Esophagus squamous epithelium (tissue), 5 donors: ENCODE results near the gene MBNL1. TPM values are rescaled to one million over a fixed set of nuclear protein-coding genes. Genes with fewer than 3 reads are reported as not detected.

ENCODE experiments used
- DNase-seq: peaks from one replicate; lab custom pipeline; 2025; lab: John Stamatoyannopoulos, UW
- H3K27ac ChIP-seq, 4 donors: fragments of 200-600 bp; sonication (generic); one replicate each; pipeline ENCODE4 v1.5.1; 2016 to 2019; ENCODE audit warnings: mild to moderate bottlenecking in 1 of 4
- H3K27me3 ChIP-seq, 4 donors: fragments of 200-600 bp; sonication (generic); 1 replicate in 3 of 4; 2 replicates in 1 of 4; pipeline versions ENCODE4 v1.5.1 to v1.6.0; 2017 to 2021; ENCODE audit warnings: antibody characterized with exemption in 1 of 4
- H3K36me3 ChIP-seq, 3 donors: fragments of 200-600 bp; sonication (generic); one replicate each; pipeline ENCODE4 v1.5.1; 2016 to 2019
- H3K4me1 ChIP-seq, 3 donors: fragments of 200-600 bp; sonication (generic); one replicate each; pipeline ENCODE4 v1.5.1; 2017 to 2019
- H3K4me3 ChIP-seq, 4 donors: fragments of 200-600 bp; sonication (generic); 1 replicate in 3 of 4; 2 replicates in 1 of 4; pipeline ENCODE4 v1.5.1; 2016 to 2019; ENCODE audit warnings: mild to moderate bottlenecking in 2 of 4, moderate library complexity in 1 of 4
- H3K9me3 ChIP-seq, 3 donors: fragments of 200-600 bp; sonication (generic); one replicate each; pipeline ENCODE4 v1.5.1; 2016 to 2019
- POLR2A ChIP-seq, 4 donors: fragments of 450-650 bp; IDR thresholded peaks; one replicate each; pipeline ENCODE4 v1.6.1; 2017; ENCODE audit warnings: antibody characterized with exemption in 4 of 4, mild to moderate bottlenecking in 4 of 4, moderate library complexity in 3 of 4
- WGBS, 2 donors: methylation state at CpG; one replicate each; pipeline ENCODE4 v1.1.5; 2018; 5-methylcytosine and 5-hydroxymethylcytosine counted together
- intact Hi-C: fragments of 100-400 bp; cut with DNase I; formaldehyde crosslinking; loops from one replicate; pipeline ENCODE4 v1.15.0; 2022
- total RNA-seq, 4 donors: library from RNA; depleted of rRNA; stranded (reverse); fragments of >200 nt; gene quantifications; one replicate each; pipeline ENCODE4 v1.1.0, GENCODE V29; 2016
- TF ChIP-seq, protein P1 (sequence below), 6 experiments: fragments of 450-650 bp in 4 of 6; fragments of 200-600 bp in 2 of 6; sonication (generic) in 2 of 6; IDR thresholded peaks; one replicate each; pipeline ENCODE4 v1.5.1; 2016 to 2019; ENCODE audit warnings: antibody characterized with exemption in 6 of 6, mild to moderate bottlenecking in 4 of 6, moderate library complexity in 4 of 6
- donor health status: DM: yes; HTN: yes; CAD: no.

MBNL1 gene
- total RNA-seq, 4 donors from 2014 or later: 94.0 to 318 (median 161) TPM

DNA sequence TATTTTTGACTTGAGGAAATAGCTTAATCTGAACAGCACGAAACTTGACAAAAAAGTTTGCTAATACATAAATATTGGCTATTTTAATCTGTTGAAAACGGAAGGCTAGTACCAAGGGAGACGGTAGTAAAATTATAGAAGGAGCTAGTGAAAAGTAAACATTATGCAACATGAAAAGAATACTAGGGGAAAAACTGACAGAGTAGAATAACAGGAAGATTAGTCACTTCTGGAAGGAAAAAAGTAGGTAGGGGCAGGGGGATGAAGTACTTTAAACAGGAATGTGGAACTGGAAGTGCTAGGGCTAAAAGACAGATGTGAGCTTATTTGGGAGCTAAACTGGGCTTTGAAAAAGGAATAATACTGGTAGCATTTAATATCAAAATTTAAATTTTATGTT lies 60.1 kb downstream of the MBNL1 start:
- peaks cover under 1 to 83% (median 47%) of the 10 kb centered on the region in 3 donors for H3K4me1 ChIP-seq
- H3K27ac ChIP-seq: peak overlapping the region; percentile 17 to 79 (median 59)

GRCh38 chr3:152330559-152330958 lies 61.8 kb downstream of the MBNL1 start:
- H3K27me3 ChIP-seq: no peaks in the 10 kb centered on the region
- H3K27ac ChIP-seq: peak overlapping the region; percentile 60 to 83 (median 81)
- H3K36me3 ChIP-seq: peaks cover 0 to 7% (median 0%) of the 10 kb centered on the region in 3 donors
- TF ChIP-seq, protein P1, sequence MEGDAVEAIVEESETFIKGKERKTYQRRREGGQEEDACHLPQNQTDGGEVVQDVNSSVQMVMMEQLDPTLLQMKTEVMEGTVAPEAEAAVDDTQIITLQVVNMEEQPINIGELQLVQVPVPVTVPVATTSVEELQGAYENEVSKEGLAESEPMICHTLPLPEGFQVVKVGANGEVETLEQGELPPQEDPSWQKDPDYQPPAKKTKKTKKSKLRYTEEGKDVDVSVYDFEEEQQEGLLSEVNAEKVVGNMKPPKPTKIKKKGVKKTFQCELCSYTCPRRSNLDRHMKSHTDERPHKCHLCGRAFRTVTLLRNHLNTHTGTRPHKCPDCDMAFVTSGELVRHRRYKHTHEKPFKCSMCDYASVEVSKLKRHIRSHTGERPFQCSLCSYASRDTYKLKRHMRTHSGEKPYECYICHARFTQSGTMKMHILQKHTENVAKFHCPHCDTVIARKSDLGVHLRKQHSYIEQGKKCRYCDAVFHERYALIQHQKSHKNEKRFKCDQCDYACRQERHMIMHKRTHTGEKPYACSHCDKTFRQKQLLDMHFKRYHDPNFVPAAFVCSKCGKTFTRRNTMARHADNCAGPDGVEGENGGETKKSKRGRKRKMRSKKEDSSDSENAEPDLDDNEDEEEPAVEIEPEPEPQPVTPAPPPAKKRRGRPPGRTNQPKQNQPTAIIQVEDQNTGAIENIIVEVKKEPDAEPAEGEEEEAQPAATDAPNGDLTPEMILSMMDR (IDR thresholded peaks at IDR 0.05): no peak
- TF ChIP-seq POLR2A (IDR thresholded peaks at IDR 0.05): no peak
- WGBS, 2 donors: 66 to 73% methylated on average over 2 of the region's 2 CpGs
- no peak for DNase-seq
- H3K9me3 ChIP-seq: no peaks in the 10 kb centered on the region
- intact Hi-C loops: no loop called here
- peak overlapping the region in 1 of 4 donors; percentile 1 for H3K4me3 ChIP-seq
- H3K4me1 ChIP-seq: peaks cover 0 to 88% (median 47%) of the 10 kb centered on the region in 3 donors

More for the DNA sequence above, 60.1 kb downstream of the MBNL1 start:
- no peaks in the 10 kb centered on the region for H3K27me3 ChIP-seq
- H3K36me3 ChIP-seq: no peaks in the 10 kb centered on the region
- no peak for DNase-seq
- H3K9me3 ChIP-seq: no peaks in the 10 kb centered on the region
- intact Hi-C loops: no loop called here
- no peak overlapping the region for H3K4me3 ChIP-seq
- TF ChIP-seq, protein P1 (IDR thresholded peaks at IDR 0.05): no peak
- TF ChIP-seq POLR2A (IDR thresholded peaks at IDR 0.05): no peak
- 3 to 13% methylated on average over 3 of the region's 3 CpGs for WGBS, 2 donors

DNA sequence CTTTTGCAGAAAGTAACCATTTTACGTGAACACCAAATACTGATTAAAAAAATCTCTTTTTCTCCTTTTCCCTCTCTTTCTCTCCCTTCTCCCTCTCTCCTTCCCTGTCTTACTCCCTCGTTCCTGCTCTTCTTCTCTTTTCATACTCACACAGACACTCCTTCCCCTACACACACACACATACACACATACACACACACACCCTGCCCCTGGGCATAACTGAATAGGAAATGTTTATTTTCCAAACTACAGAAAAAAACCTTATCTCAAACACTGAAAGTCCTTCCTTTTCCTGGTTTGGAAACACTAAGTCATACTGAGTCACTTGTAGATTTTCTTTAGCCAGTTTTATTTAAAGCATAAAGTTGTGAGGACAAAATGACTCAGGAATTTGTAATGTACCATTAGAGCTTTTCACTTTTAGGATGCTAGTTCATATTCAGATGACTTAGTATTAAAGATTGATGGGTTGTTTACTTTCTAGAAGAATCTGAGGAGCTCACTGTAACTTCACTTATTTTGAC lies 62.4 kb downstream of the MBNL1 start:
- peak overlapping the region; percentile 60 to 83 (median 81) for H3K27ac ChIP-seq
- H3K27me3 ChIP-seq: no peaks in the 10 kb centered on the region
- TF ChIP-seq POLR2A (IDR thresholded peaks at IDR 0.05): no peak
- TF ChIP-seq, protein P1 (IDR thresholded peaks at IDR 0.05): no peak
- intact Hi-C loops: no loop called here
- H3K4me3 ChIP-seq: peak overlapping the region in 1 of 4 donors; percentile 1
- DNase-seq: no peak
- H3K4me1 ChIP-seq: peaks cover 0 to 88% (median 47%) of the 10 kb centered on the region in 3 donors
- H3K36me3 ChIP-seq: peaks cover 0 to 7% (median 0%) of the 10 kb centered on the region in 3 donors
- WGBS, 2 donors: 32 to 33% methylated on average over 2 of the region's 2 CpGs
- no peaks in the 10 kb centered on the region for H3K9me3 ChIP-seq

DNA sequence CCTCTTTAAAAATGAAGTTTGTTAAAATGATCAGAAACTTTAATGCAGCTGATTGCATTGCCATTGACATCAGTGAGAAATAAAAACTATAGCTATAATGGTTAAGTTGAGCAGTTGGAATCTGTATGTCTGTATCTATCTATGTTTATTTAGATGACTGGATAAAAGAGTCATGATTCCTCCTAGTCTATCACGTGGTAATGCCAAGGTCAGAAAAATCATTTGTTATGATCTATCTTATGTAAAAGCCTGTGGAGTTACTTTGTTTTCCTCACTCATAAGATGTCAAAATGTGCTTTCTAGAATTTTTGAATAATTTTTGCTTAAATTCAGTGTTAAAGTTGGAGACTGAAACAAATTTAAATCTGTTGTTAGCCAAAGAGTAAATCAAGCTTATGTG lies 63.3 kb downstream of the MBNL1 start:
- Histone ChIP-seq H3K27ac (peak overlapping the region; percentile 6 to 83 (median 81)), H3K36me3 (peaks cover 0 to 7% (median 0%) of the 10 kb centered on the region in 3 donors), H3K4me1 (peaks cover 0 to 84% (median 47%) of the 10 kb centered on the region in 3 donors), H3K9me3 (no peaks in the 10 kb centered on the region), H3K27me3 (no peaks in the 10 kb centered on the region), H3K4me3 (no peak overlapping the region)
- TF ChIP-seq, protein P1 (IDR thresholded peaks at IDR 0.05): no peak
- TF ChIP-seq POLR2A (IDR thresholded peaks at IDR 0.05): no peak
- DNase-seq: no peak
- 16 to 32% methylated on average over 1 of the region's 1 CpG for WGBS, 2 donors
- intact Hi-C loops: no loop called here

- Histone ChIP-seq H3K4me1 (peaks cover 0 to 65% (median 41%) of the 10 kb centered on the region in 3 donors), H3K9me3 (no peaks in the 10 kb centered on the region), H3K36me3 (peaks cover 0 to 7% (median 0%) of the 10 kb centered on the region in 3 donors), H3K27ac (peak overlapping the region in 3 of 4 donors; percentile 4 to 83 (median 28)), H3K4me3 (no peak overlapping the region), H3K27me3 (no peaks in the 10 kb centered on the region)
- intact Hi-C loops: no loop called here
- no peak for DNase-seq
- 48 to 50% methylated on average over 1 of the region's 1 CpG for WGBS, 2 donors
- no peak for TF ChIP-seq POLR2A (IDR thresholded peaks at IDR 0.05)
- TF ChIP-seq, protein P1 (IDR thresholded peaks at IDR 0.05): no peak
Measured at GRCh38 chr3:152333928-152334327, 65.2 kb downstream of the MBNL1 start.
